Measurements from ENCODE around the gene CYP2C9.
"Not testable (repeated sequence)": the region's sequence is repeated elsewhere in the genome, so short reads cannot be mapped to it uniquely, and the experiment has no call there.

Gene CYP2C9

DNA sequence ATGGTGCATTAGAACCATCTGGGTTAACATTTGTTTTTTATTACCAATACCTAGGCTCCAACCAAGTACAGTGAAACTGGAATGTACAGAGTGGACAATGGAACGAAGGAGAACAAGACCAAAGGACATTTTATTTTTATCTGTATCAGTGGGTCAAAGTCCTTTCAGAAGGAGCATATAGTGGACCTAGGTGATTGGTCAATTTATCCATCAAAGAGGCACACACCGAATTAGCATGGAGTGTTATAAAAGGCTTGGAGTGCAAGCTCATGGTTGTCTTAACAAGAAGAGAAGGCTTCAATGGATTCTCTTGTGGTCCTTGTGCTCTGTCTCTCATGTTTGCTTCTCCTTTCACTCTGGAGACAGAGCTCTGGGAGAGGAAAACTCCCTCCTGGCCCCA, at the start of gene CYP2C9:
Gene CYP2C9 (plus strand): TSS at position 276 of the 400 bp plus-strand sequence. CDS start 25 bp downstream, at position 301.
- H3K27ac ChIP-seq, result no peak within 1 kb of the TSS
- ChIA-PET CTCF (no interaction called here), POLR2A (ENCODE audit: low non-redundant PET) (no interaction called here)
- TF ChIP-seq, protein P1, sequence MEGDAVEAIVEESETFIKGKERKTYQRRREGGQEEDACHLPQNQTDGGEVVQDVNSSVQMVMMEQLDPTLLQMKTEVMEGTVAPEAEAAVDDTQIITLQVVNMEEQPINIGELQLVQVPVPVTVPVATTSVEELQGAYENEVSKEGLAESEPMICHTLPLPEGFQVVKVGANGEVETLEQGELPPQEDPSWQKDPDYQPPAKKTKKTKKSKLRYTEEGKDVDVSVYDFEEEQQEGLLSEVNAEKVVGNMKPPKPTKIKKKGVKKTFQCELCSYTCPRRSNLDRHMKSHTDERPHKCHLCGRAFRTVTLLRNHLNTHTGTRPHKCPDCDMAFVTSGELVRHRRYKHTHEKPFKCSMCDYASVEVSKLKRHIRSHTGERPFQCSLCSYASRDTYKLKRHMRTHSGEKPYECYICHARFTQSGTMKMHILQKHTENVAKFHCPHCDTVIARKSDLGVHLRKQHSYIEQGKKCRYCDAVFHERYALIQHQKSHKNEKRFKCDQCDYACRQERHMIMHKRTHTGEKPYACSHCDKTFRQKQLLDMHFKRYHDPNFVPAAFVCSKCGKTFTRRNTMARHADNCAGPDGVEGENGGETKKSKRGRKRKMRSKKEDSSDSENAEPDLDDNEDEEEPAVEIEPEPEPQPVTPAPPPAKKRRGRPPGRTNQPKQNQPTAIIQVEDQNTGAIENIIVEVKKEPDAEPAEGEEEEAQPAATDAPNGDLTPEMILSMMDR (conservative IDR thresholded peaks at IDR 0.05; ENCODE audit: low read depth), result no peak
- no peak for DNase-seq (ENCODE audit: low spot score)

DNA sequence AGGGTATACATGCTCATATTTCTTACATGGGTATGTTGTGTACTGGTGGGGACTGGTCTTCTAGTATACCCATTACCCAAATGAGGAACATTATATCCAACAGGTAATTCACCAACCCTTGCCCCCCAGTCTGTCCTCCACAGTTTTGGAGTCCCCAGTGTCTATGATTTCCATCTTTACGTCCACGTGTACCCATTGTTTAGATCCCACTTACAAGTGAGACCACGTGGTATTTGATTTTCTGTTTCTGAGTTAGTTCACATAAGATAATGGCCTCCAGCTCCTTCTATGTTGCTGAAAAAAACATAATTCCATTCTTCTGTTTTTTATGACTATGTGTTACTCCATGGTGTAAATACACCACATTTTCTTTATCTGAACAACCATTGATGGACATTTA, 49.3 kb upstream of the CYP2C9 start:
- no peak overlapping the region for H3K27ac ChIP-seq
- DNase-seq (ENCODE audit: low spot score), result no peak
- ChIA-PET CTCF (no interaction called here), POLR2A (ENCODE audit: low non-redundant PET) (no interaction called here)
- TF ChIP-seq, protein P1 (conservative IDR thresholded peaks at IDR 0.05; ENCODE audit: low read depth), result no peak

DNA sequence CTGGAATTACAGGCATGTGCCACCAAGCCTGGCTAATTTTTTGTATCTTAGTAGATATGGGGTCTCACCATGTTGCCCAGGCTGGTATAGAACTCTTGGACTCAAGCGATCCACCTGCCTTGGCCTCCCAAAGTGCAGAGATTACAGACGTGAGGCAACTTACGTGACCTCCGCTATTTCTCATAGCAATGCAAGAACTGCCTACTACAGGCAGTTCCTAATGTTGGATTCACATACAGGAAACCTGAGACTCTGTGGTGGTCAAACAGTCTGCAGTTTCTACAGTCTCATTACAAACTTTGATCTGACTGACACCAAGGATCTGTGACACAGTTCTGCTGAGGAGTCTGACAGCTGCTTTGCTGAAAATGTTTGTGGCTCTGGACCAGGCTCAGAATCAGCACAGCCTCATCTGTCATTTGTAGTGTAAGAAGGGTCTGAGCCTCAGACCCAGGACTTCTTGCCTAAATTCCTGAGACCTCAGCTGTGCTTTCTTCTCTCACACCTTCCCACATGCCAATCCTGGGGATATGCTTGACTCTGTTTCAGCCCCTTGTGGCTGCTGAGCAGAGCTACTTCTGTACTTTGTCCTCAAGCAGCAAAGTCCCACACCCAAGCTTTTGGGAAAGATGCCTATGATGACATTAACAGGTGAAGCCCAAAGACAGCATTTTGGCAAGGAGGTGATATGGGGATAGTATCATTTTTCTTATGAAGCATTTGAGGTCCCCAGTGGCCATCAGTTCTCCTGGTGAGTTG, 48.0 kb upstream of the CYP2C9 start:
- TF ChIP-seq, protein P1 (conservative IDR thresholded peaks at IDR 0.05; ENCODE audit: low read depth), result no peak
- no peak overlapping the region for H3K27ac ChIP-seq
- no peak for DNase-seq (ENCODE audit: low spot score)
- ChIA-PET CTCF (no interaction called here), POLR2A (ENCODE audit: low non-redundant PET) (no interaction called here)

DNA sequence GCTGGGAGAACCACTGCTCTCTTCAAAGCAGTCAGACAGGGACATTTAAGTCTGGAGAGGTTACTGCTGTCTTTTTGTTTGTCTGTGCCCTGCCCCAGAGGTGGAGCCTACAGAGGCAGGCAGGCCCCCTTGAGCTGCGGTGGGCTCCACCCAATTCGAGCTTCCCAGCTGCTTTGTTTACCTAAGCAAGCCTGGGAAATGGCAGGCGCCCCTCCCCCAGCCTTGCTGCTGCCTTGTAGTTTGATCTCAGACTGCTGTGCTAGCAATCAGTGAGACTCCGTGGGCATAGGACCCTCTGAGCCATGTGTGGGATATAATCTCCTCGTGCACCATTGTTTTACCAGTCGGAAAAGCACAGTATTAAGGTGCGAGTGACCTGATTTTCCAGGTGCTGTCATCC, 40.0 kb upstream of the CYP2C9 start:
- H3K27ac ChIP-seq; POLR2A ChIA-PET (ENCODE audit: low non-redundant PET); DNase-seq (ENCODE audit: low spot score); CTCF ChIA-PET: not testable (repeated sequence)

DNA sequence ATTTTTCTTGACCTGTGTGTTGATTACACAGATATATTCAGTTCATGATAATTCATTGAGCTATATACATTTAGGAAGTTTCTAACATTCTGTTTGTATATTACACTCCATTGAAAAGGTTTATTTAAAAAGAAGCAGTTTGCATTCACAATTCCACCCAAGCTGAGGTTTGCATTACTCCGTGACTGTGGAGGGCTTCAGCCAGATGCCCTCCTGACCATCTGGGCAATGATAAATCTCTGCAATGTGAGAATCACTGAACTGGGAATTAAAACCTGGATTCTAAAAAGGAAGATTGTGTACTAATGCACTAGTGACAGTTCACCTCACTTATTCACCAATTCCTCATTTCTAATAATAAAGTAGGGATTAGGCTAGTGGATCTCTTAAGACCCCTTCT, 36.4 kb upstream of the CYP2C9 start:
- no peak overlapping the region for H3K27ac ChIP-seq
- TF ChIP-seq, protein P1 (conservative IDR thresholded peaks at IDR 0.05; ENCODE audit: low read depth), result no peak
- no peak for DNase-seq (ENCODE audit: low spot score)
- ChIA-PET CTCF (interaction anchor here (0.5 kb wide), 1 partner anchor 48 kb away, joined by 3 read pairs; no protein-coding TSS in a partner anchor), POLR2A (ENCODE audit: low non-redundant PET) (no interaction called here)

DNA sequence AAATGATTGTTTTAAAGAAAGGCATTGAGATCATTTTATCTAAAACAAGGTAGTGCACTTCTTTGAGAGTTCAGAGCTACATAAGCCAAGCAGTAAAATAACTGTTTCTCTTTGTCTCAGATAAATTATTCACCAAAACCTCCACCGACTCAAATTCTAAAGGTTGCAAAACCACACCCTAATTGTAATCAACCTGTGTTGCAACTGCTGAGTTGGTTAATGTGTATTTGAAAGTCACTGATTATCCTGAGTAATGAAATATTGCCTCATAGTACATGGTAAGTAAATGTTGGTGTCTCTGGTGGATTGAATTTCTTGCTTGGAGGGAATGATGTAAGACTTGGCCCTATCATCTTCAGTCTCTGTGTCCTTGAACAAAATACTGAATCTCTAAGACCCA, 35.9 kb upstream of the CYP2C9 start:
- no peak overlapping the region for H3K27ac ChIP-seq
- POLR2A ChIA-PET (ENCODE audit: low non-redundant PET), result no interaction called here
- CTCF ChIA-PET, result interaction anchor here (0.5 kb wide), 1 partner anchor 48 kb away, joined by 3 read pairs; no protein-coding TSS in a partner anchor
- no peak for DNase-seq (ENCODE audit: low spot score)
- TF ChIP-seq, protein P1 (conservative IDR thresholded peaks at IDR 0.05; ENCODE audit: low read depth), result no peak

DNA sequence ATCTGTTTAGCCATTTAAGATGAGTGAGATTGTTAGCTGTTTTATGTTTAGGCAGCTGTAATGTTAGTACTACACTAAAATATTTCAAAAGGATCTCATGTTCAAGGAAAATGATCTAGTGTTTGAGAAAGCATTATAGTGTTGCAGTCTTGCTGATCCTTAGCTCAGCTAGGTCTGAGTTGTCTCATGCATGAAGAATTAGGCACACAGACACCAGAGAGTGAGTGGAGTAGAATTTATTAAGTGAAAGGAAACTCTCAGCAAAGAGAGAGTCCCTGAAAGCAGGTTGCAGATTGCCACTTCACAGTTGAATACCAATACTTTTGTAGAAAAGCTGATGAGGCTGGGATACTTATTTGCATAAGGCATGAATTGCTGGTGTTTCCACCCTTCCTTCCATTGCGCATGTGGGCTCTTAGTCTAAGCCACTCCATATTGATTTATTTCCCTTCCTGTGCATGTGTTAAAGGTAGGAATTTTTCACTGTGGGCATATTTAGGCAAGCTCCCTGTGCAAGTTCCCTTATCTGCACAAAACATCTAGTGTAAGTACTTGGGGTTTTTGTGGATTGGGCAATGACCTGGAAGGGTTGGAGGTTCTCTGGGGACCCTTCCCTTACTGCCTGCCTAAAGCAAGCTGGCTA, 33.8 kb upstream of the CYP2C9 start:
- DNase-seq (ENCODE audit: low spot score); H3K27ac ChIP-seq; POLR2A ChIA-PET (ENCODE audit: low non-redundant PET); CTCF ChIA-PET: not testable (repeated sequence)

Data from RWPE1 (cell line).